OCI-LY7 (cell line): ENCODE results near the gene AMBP. TPM values are rescaled to one million over a fixed set of nuclear protein-coding genes. Genes with fewer than 3 reads are reported as not detected.

ENCODE experiments used
- BruUV-seq: library from RNA; stranded (reverse); fragments of 400-500 nt; replicated peaks from 2 replicates; lab custom pipeline; 2021; lab: Mats Ljungman, UMichigan
- CTCF ChIA-PET: fragments of 300-600 bp; sonication (Branson Sonifier 250); formaldehyde crosslinking; loops from one replicate; lab custom pipeline; 2022; ENCODE audit warnings: antibody characterized with exemption; ENCODE audit not compliant: unreplicated experiment; lab: Charles Lee
- POLR2A ChIA-PET: fragments of 300-600 bp; sonication (Branson Sonifier 250); formaldehyde crosslinking; loops from one replicate; lab custom pipeline; 2022; ENCODE audit warnings: antibody characterized with exemption; lab: Charles Lee
- DNase-seq: peaks from one replicate; pipeline ENCODE4 v3.0.0-alpha.2; 2015; ENCODE audit warnings: low spot score
- H2AFZ ChIP-seq: fragments of 200-600 bp; sonication (generic), shearing (Covaris generic); 2 replicates; pipeline ENCODE4 v1.6.1; 2014; ENCODE audit warnings: mild to moderate bottlenecking, antibody characterized with exemption, low read length, moderate library complexity
- H3K27ac ChIP-seq: fragments of 200-600 bp; sonication (generic); 2 replicates; pipeline ENCODE4 v1.5.1; 2014; ENCODE audit warnings: mixed run types, low read depth, mild to moderate bottlenecking, moderate library complexity, low read length, inconsistent platforms; ENCODE audit not compliant: poor library complexity, severe bottlenecking
- H3K36me3 ChIP-seq: fragments of 200-600 bp; sonication (generic); 2 replicates; pipeline ENCODE4 v1.6.1; 2014; ENCODE audit warnings: mild to moderate bottlenecking, antibody characterized with exemption, low read length, moderate library complexity, mixed read lengths; ENCODE audit not compliant: insufficient read depth
- H3K4me1 ChIP-seq: fragments of 200-600 bp; sonication (generic); 2 replicates; pipeline ENCODE4 v1.5.1; 2014; ENCODE audit warnings: mild to moderate bottlenecking, low read length; ENCODE audit not compliant: insufficient read depth, poor library complexity, severe bottlenecking
- H3K4me2 ChIP-seq: fragments of 200-600 bp; sonication (generic); 2 replicates; pipeline ENCODE4 v1.6.1; 2014; ENCODE audit warnings: mild to moderate bottlenecking, low read length
- H3K4me3 ChIP-seq: fragments of 200-600 bp; sonication (generic); 2 replicates; pipeline ENCODE4 v1.5.1; 2014; ENCODE audit warnings: mild to moderate bottlenecking, low read depth, low read length; ENCODE audit not compliant: poor library complexity, severe bottlenecking
- H3K79me2 ChIP-seq: fragments of 200-600 bp; sonication (generic); 2 replicates; pipeline ENCODE4 v1.6.1; 2016; ENCODE audit warnings: low read depth, mild to moderate bottlenecking, low read length, moderate library complexity, mixed read lengths; ENCODE audit not compliant: insufficient read depth
- H3K9me2 ChIP-seq: fragments of 200-600 bp; sonication (generic); 2 replicates; pipeline ENCODE4 v1.6.1; 2016; ENCODE audit warnings: mild to moderate bottlenecking, low read length, mixed read lengths; ENCODE audit not compliant: insufficient read depth
- H3K9me3 ChIP-seq: fragments of 200-600 bp; sonication (generic); 2 replicates; pipeline ENCODE4 v1.6.1; 2014; ENCODE audit warnings: mild to moderate bottlenecking, mixed run types, low read length, mixed read lengths
- H4K20me1 ChIP-seq: fragments of 200-600 bp; sonication (generic); 2 replicates; pipeline ENCODE4 v1.6.1; 2014; ENCODE audit warnings: mild to moderate bottlenecking, antibody characterized with exemption, low read length, moderate library complexity, mixed read lengths; ENCODE audit not compliant: insufficient read depth
- CTCF ChIP-seq: fragments of 200-600 bp; sonication (generic); conservative IDR thresholded peaks from 2 replicates; pipeline ENCODE4 v1.5.1; 2014; ENCODE audit warnings: mild to moderate bottlenecking, antibody characterized with exemption, low read length, moderate library complexity, mixed read lengths
- EZH2phosphoT487 ChIP-seq: fragments of 200-600 bp; sonication (generic); IDR thresholded peaks from 2 replicates; pipeline ENCODE4 v1.6.1; 2018; ENCODE audit warnings: low read depth, borderline replicate concordance, mild to moderate bottlenecking, mixed run types, antibody characterized with exemption, low read length, moderate library complexity, mixed read lengths
- intact Hi-C: fragments of 100-400 bp; cut with micrococcal nuclease; formaldehyde crosslinking; loops from one replicate; pipeline ENCODE4 v1.10.0; 2022; ENCODE audit not compliant: unreplicated experiment
- total RNA-seq, 2 experiments: library from RNA; depleted of rRNA in 1 of 2; stranded (reverse); fragments of >200 nt in 1 of 2; shearing (Covaris generic) in 1 of 2; gene quantifications; 2 replicates each; pipeline ENCODE4 v1.2.3, GENCODE V29; 2014 to 2022

AMBP gene
- total RNA-seq, 2 experiments from 2014 or later = not detected

- ChIA-PET CTCF (no interaction called here), POLR2A (no interaction called here)
- no peak for DNase-seq
- H3K79me2 ChIP-seq = no peaks in the 10 kb centered on the region
- no peaks in the 10 kb centered on the region for H3K4me1 ChIP-seq
- H3K36me3 ChIP-seq = no peaks in the 10 kb centered on the region
- H2AFZ ChIP-seq = no peak overlapping the region
- no TSS peak for BruUV-seq
- H3K9me2 ChIP-seq = no peaks in the 10 kb centered on the region
- no peak overlapping the region for H3K4me3 ChIP-seq
- H3K4me2 ChIP-seq = no peak overlapping the region
- no peak overlapping the region for H3K27ac ChIP-seq
- TF ChIP-seq EZH2phosphoT487 (no peak), CTCF (no peak)
- no peaks in the 10 kb centered on the region for H3K9me3 ChIP-seq
- intact Hi-C loops = no loop called here
- H4K20me1 ChIP-seq = no peaks in the 10 kb centered on the region
These were observed 13.6 kb upstream of the AMBP start for GRCh38 chr9:114091711-114092110.

DNA sequence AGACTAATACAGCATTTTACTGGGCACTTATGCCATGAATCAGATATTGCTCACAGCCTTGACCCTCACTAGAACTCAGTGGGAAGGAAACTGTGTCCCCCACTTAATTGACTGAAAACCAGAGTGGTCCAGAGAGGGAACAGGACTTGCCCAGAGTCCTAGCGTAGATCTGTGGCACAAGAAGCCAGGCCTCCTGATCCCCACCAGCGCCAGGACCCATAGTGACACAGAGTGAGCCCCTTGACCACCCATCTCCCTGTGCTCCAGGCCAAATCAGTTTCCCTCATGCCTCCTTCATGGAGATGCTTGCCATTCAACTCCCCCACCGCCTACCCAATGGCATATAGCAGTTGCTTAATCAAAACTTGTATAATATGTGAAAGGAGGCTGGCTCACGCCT, 12.7 kb upstream of the AMBP start:
- Histone ChIP-seq H3K9me2 (no peaks in the 10 kb centered on the region), H3K27ac (no peak overlapping the region), H3K4me1 (no peaks in the 10 kb centered on the region), H2AFZ (no peak overlapping the region), H3K4me2 (no peak overlapping the region), H4K20me1 (no peaks in the 10 kb centered on the region), H3K36me3 (no peaks in the 10 kb centered on the region), H3K4me3 (no peak overlapping the region), H3K79me2 (no peaks in the 10 kb centered on the region), H3K9me3 (no peaks in the 10 kb centered on the region)
- BruUV-seq = no TSS peak
- ChIA-PET CTCF (no interaction called here), POLR2A (no interaction called here)
- TF ChIP-seq EZH2phosphoT487 = no peak
- no peak for TF ChIP-seq CTCF
- no peak for DNase-seq
- intact Hi-C loops = no loop called here

GRCh38 chr9:114089206-114089840, 11.2 kb upstream of the AMBP start:
- ChIA-PET POLR2A (no interaction called here), CTCF (no interaction called here)
- no TSS peak for BruUV-seq
- DNase-seq = no peak
- intact Hi-C loops = no loop called here
- no peaks in the 10 kb centered on the region for H3K79me2 ChIP-seq
- H3K4me1 ChIP-seq = no peaks in the 10 kb centered on the region
- H3K9me3 ChIP-seq = no peaks in the 10 kb centered on the region
- H4K20me1 ChIP-seq = no peaks in the 10 kb centered on the region
- no peak overlapping the region for H2AFZ ChIP-seq
- H3K4me2 ChIP-seq = no peak overlapping the region
- TF ChIP-seq CTCF (no peak), EZH2phosphoT487 (no peak)
- H3K9me2 ChIP-seq = no peaks in the 10 kb centered on the region
- H3K27ac ChIP-seq = no peak overlapping the region
- H3K36me3 ChIP-seq = no peaks in the 10 kb centered on the region
- no peak overlapping the region for H3K4me3 ChIP-seq
